ENCODE measurements around the gene TMEM11.

TMEM11 gene, protein sequence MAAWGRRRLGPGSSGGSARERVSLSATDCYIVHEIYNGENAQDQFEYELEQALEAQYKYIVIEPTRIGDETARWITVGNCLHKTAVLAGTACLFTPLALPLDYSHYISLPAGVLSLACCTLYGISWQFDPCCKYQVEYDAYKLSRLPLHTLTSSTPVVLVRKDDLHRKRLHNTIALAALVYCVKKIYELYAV

DNA sequence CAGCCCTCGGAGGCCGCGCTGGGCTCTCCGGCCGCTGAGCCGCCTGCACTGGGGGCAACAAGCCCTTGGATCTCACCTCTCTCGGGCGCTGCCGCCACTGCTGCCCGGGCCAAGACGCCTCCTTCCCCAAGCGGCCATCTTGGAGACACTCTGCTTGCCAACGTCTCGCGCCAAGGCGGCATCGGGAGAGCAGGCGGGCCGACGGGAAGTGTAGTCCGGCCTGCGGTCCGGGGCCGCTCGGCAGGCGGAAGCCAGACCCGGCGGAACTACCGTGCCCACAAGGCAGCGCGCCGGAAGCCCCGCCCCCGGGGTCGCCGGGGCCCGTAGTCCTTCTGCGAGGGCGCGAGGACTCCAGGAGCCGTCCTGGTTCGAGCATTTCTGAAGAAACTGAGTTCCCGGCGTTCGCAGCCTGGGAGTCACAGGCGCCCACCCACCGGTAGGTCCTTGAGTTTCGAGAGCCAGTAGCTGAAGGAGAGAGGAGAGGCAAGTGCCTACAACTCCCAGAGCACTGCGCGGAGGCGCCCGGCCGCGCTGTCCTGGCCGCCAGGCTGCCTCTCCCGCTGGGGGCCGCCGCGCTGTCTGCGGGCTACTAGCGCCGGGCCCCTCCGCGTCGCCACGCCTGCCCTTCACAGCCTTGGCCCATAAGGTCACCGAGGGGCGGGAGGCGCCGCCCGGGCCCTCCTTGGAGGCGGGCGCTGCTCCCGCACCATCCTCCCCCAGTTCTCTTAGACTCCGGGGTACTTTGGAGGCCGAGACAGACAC, at the start of gene TMEM11:
Gene TMEM11, minus strand, starts transcription at position 147 of the 762 bp plus-strand sequence. Its CDS starts 9 bp downstream, at position 138.
- H3K9me3 ChIP-seq, result no peaks in the 10 kb centered on the region
- H3K36me3 ChIP-seq, result peaks cover 15% of the 10 kb centered on the region
- TF ChIP-seq, protein P1, sequence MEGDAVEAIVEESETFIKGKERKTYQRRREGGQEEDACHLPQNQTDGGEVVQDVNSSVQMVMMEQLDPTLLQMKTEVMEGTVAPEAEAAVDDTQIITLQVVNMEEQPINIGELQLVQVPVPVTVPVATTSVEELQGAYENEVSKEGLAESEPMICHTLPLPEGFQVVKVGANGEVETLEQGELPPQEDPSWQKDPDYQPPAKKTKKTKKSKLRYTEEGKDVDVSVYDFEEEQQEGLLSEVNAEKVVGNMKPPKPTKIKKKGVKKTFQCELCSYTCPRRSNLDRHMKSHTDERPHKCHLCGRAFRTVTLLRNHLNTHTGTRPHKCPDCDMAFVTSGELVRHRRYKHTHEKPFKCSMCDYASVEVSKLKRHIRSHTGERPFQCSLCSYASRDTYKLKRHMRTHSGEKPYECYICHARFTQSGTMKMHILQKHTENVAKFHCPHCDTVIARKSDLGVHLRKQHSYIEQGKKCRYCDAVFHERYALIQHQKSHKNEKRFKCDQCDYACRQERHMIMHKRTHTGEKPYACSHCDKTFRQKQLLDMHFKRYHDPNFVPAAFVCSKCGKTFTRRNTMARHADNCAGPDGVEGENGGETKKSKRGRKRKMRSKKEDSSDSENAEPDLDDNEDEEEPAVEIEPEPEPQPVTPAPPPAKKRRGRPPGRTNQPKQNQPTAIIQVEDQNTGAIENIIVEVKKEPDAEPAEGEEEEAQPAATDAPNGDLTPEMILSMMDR (IDR thresholded peaks at IDR 0.05), result peak; percentile 60
- H3K4me3 ChIP-seq (ENCODE audit: low read depth in 1 of 2, low read length in 1 of 2), result peak within 1 kb of the TSS; percentile 89 to 94
- H3K27me3 ChIP-seq, result no peaks in the 10 kb centered on the region
- H3K27ac ChIP-seq, result peak within 1 kb of the TSS; percentile 88
- H3K4me1 ChIP-seq (ENCODE audit: control insufficient read depth in 1 of 2, insufficient read depth in 1 of 2, low read depth in 1 of 2, low read length in 1 of 2), result peaks cover 69 to 76% of the 10 kb centered on the region in 2 experiments

DNA sequence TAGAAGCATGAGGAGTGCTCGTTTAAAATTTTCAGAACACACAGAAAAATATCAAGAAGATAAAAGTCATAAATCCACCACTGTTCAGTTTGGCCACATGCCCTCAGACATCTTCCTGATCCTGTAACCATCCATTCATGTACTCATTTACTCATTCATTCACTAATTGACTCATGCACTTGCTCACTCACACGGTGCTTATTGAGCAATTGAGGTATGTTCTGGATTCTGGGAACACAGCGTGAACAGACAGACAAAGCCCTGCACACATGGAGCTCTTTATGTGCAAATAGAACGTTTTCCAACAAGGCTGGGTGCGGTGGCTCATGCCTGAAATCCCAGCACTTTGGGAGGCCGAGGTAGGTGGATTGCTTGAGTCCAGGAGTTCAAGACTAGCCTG, 49.4 kb upstream of the TMEM11 start:
- H3K27ac ChIP-seq, result no peak overlapping the region
- TF ChIP-seq, protein P1 (IDR thresholded peaks at IDR 0.05), result no peak
- no peaks in the 10 kb centered on the region for H3K36me3 ChIP-seq
- no peaks in the 10 kb centered on the region for H3K4me1 ChIP-seq (ENCODE audit: control insufficient read depth in 1 of 2, insufficient read depth in 1 of 2, low read depth in 1 of 2, low read length in 1 of 2)
- no peaks in the 10 kb centered on the region for H3K9me3 ChIP-seq
- H3K27me3 ChIP-seq, result no peaks in the 10 kb centered on the region
- H3K4me3 ChIP-seq (ENCODE audit: low read depth in 1 of 2, low read length in 1 of 2), result no peak overlapping the region

DNA sequence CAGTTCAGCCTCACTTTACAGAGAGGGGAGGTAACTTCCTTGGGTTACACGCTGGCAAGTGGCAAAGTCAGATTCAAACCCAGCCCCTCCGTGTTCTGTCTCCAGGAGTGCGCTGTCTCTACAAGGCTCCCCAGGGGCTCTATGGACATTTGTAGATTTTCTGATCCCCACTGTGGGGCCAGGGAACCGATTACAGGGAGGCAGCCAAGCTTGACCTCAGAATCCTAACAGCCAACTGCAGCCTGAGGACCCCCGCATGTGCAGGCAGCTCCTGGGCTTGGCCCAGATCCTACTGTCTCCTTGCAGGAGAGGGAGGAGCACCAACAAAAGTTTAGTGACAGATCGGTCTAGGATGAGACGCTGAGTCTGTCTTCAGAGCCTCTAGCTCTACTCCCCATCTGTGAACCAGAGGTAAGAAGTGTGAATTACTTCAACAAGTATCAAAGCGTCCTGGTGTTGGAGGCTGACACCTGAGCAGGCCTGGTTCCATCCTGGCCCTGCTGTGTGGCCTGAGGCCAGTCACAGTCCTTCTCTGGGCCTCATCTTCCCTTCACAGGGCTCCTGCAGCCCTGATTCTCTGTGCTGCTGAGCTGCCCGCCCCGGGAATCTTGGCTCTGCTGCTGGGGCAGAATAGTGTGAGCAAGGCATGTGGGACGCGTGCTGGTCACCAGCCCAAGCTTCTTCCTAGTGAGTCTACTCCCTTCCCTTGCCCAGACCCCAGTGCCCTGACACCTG, 48.5 kb upstream of the TMEM11 start:
- H3K27me3 ChIP-seq, result no peaks in the 10 kb centered on the region
- no peak overlapping the region for H3K27ac ChIP-seq
- TF ChIP-seq, protein P1 (IDR thresholded peaks at IDR 0.05), result no peak
- H3K36me3 ChIP-seq, result no peaks in the 10 kb centered on the region
- no peak overlapping the region for H3K4me3 ChIP-seq (ENCODE audit: low read depth in 1 of 2, low read length in 1 of 2)
- H3K9me3 ChIP-seq, result no peaks in the 10 kb centered on the region
- H3K4me1 ChIP-seq (ENCODE audit: control insufficient read depth in 1 of 2, insufficient read depth in 1 of 2, low read depth in 1 of 2, low read length in 1 of 2), result no peaks in the 10 kb centered on the region

DNA sequence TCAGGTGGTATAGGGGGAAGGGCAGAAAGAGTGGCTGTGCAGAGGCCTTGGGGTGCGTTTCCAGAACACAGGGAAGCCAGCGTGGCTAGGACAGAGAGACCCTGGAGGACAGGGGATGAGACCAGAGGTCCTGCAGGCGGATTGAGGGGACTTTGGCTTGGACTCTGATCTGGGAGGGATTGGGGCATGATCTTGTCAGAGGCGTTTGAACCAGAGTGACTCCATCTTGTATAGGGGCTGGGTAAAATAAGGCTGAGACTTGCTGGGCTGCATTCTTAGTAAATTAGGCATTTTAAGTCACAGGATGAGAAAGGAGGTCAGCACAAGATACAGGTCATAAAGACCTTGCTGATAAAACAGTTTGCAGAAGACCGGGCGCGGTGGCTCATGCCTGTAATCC, 44.6 kb upstream of the TMEM11 start:
- H3K27ac ChIP-seq, result no peak overlapping the region
- H3K36me3 ChIP-seq, result no peaks in the 10 kb centered on the region
- no peaks in the 10 kb centered on the region for H3K27me3 ChIP-seq
- H3K4me1 ChIP-seq (ENCODE audit: control insufficient read depth in 1 of 2, insufficient read depth in 1 of 2, low read depth in 1 of 2, low read length in 1 of 2), result peaks cover 6 to 12% of the 10 kb centered on the region in 2 experiments
- H3K4me3 ChIP-seq (ENCODE audit: low read depth in 1 of 2, low read length in 1 of 2), result no peak overlapping the region
- no peaks in the 10 kb centered on the region for H3K9me3 ChIP-seq
- TF ChIP-seq, protein P1 (IDR thresholded peaks at IDR 0.05), result no peak

DNA sequence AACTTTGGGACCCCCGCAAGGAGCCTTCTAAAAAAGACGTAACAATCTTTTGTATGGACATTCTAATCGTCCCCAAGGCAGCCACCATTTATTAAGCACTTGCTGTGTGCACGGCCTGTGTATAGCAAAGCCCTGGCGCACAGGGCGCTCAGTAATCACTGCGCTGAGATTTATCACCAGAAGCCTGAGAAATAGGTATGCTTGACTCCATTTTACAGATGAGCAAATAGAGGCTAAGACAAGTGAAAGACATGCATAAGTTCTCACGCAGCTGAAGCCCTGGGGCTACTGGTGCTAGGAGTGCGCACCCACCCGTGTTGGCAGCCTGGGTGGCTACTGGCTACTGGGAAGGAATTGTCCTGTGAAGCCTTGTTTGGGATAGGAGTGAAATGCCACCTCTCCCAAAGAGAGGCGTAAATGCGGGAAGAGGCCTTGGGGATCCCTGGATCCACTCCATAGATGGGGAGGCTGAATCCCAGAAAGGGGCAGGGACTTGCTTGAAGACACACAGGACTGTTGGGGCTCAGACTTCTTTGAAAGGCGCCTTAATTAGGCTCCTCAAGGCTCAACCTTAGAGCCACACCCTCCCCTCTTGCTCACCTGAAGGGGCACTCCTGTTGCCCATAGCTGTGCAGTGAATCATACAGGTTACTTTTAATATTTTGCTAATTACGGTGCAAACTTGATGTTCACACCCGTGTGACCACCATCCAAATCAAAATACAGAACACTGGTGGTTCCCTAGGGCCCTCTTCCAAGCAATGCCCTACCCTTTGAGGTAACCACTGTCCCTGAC, 39.9 kb upstream of the TMEM11 start:
- Histone ChIP-seq H3K27me3 (no peaks in the 10 kb centered on the region), H3K4me1 (ENCODE audit: control insufficient read depth in 1 of 2, insufficient read depth in 1 of 2, low read depth in 1 of 2, low read length in 1 of 2) (peaks cover 39 to 49% of the 10 kb centered on the region in 2 experiments), H3K27ac (peak overlapping the region; percentile 92), H3K9me3 (no peaks in the 10 kb centered on the region), H3K4me3 (ENCODE audit: low read depth in 1 of 2, low read length in 1 of 2) (peak overlapping the region; percentile 75 to 91), H3K36me3 (peaks cover 7% of the 10 kb centered on the region)
- TF ChIP-seq, protein P1 (IDR thresholded peaks at IDR 0.05), result no peak
